Measurements from ENCODE around the gene GMPR.

GMPR gene

DNA sequence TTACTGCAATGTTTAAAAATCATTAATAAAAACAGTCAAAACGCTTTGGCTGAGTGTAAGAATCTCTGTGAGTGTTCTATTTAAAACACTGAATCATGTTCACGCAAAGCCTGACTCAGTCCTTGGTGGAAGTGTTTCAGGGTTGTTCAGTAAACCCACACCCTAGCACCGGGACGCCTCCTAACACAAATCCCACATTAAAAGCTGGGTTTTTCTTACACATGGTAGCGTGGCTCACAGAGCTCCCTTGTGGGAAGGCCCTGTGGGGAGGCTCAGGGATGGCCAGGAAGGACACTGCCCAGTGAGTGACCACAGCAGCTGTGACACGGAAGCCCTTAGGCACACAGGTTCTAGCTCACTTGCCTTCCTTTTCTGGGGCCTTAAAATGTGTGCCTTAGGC lies 80.2 kb downstream of the GMPR start:
- H4K8ac ChIP-seq (ENCODE audit: low read depth, low read length) = no peak overlapping the region
- no peak overlapping the region for H2BK5ac ChIP-seq (ENCODE audit: low read depth, low read length, poor library complexity)
- peaks cover 12 to 15% of the 10 kb centered on the region in 2 experiments for H3K4me1 ChIP-seq (ENCODE audit: control insufficient read depth in 1 of 2, insufficient read depth in 2 of 2, low read length in 2 of 2)
- H3K23ac ChIP-seq (ENCODE audit: low read length) = no peak overlapping the region
- no peak for DNase-seq
- peaks cover 1% of the 10 kb centered on the region for H3K9me3 ChIP-seq (ENCODE audit: insufficient read depth, low read depth, low read length)
- H3K4me3 ChIP-seq (ENCODE audit: low read depth, low read length) = no peak overlapping the region
- peaks cover 4% of the 10 kb centered on the region for H3K79me1 ChIP-seq (ENCODE audit: low read length)
- no peak overlapping the region for H2BK12ac ChIP-seq (ENCODE audit: low read length)
- H3K27me3 ChIP-seq (ENCODE audit: insufficient read depth, low read length) = no peaks in the 10 kb centered on the region
- no peak overlapping the region for H2AFZ ChIP-seq (ENCODE audit: insufficient read depth, low read length, poor library complexity)
- no peak overlapping the region for H3K9ac ChIP-seq (ENCODE audit: low read length)
- H3K18ac ChIP-seq (ENCODE audit: low read length) = no peak overlapping the region
- no peaks in the 10 kb centered on the region for H3K79me2 ChIP-seq (ENCODE audit: control insufficient read depth, insufficient read depth, low read length, poor library complexity)
- no peak overlapping the region for H3K4me2 ChIP-seq (ENCODE audit: low read length)
- no peak overlapping the region for H4K12ac ChIP-seq (ENCODE audit: low read depth, low read length)
- H3K36me3 ChIP-seq (ENCODE audit: control insufficient read depth in 1 of 2, insufficient read depth in 2 of 2, low read length in 2 of 2) = no peaks in the 10 kb centered on the region
- no peak overlapping the region for H4K91ac ChIP-seq (ENCODE audit: low read depth, low read length)
- no peak overlapping the region for H3K27ac ChIP-seq (ENCODE audit: low read depth, low read length)
- peak overlapping the region; percentile 10 for H2AK5ac ChIP-seq (ENCODE audit: low read length)
- no peak overlapping the region for H3K4ac ChIP-seq (ENCODE audit: low read depth, low read length)
- no peak overlapping the region for H3K14ac ChIP-seq (ENCODE audit: low read length)
- WGBS (ENCODE audit: extremely low coverage, insufficient coverage, insufficient read length) = no CpG with 5 or more reads among the region's 6 CpGs
- no peak overlapping the region for H2BK120ac ChIP-seq (ENCODE audit: insufficient read depth, low read length, poor library complexity)

DNA sequence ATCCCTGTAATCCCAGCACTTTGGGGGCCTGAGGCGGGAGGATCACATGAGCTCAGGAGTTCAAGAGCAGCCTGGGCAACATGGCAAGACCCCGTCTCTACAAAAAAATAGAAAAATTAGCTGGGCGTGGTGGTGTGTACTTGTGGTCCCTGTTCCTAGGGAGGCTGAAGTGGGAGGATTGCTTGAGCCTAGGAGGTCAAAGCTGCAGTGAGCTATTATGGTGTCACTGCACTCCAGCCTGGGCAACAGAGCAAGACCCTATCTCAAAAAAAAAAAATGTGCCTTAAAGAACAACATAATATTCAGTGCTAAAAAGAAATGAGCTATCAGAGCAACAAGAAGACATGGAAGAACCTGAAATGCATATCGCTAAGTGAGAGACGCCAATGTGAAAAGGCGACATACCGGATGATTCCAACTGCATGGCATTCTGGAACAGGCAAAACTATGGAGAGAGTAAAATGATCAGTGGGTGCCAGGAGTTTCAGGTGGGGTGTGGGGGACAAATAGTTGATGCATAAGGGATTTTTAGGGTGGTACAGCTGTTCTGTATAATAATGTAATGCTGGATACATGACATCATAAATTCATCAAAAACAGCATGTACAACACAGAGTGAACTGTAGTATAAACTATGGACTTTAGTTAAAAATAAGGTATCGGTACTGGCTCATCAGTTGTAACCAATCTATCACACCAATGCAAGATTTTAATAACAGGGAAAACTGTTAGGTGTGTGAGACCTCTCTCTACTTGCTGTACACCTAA lies 80.8 kb downstream of the GMPR start:
- Histone ChIP-seq H2BK5ac (ENCODE audit: low read depth, low read length, poor library complexity) (no peak overlapping the region), H3K79me2 (ENCODE audit: control insufficient read depth, insufficient read depth, low read length, poor library complexity) (no peaks in the 10 kb centered on the region), H2BK120ac (ENCODE audit: insufficient read depth, low read length, poor library complexity) (no peak overlapping the region), H2AFZ (ENCODE audit: insufficient read depth, low read length, poor library complexity) (no peak overlapping the region), H3K4me1 (ENCODE audit: control insufficient read depth in 1 of 2, insufficient read depth in 2 of 2, low read length in 2 of 2) (peaks cover 12 to 15% of the 10 kb centered on the region in 2 experiments), H3K9me3 (ENCODE audit: insufficient read depth, low read depth, low read length) (peaks cover 1% of the 10 kb centered on the region), H3K9ac (ENCODE audit: low read length) (no peak overlapping the region), H3K18ac (ENCODE audit: low read length) (no peak overlapping the region), H3K14ac (ENCODE audit: low read length) (no peak overlapping the region), H3K4ac (ENCODE audit: low read depth, low read length) (no peak overlapping the region), H4K91ac (ENCODE audit: low read depth, low read length) (no peak overlapping the region), H3K36me3 (ENCODE audit: control insufficient read depth in 1 of 2, insufficient read depth in 2 of 2, low read length in 2 of 2) (no peaks in the 10 kb centered on the region), H3K27ac (ENCODE audit: low read depth, low read length) (no peak overlapping the region), H3K23ac (ENCODE audit: low read length) (no peak overlapping the region), H2BK12ac (ENCODE audit: low read length) (no peak overlapping the region), H3K4me3 (ENCODE audit: low read depth, low read length) (no peak overlapping the region), H4K8ac (ENCODE audit: low read depth, low read length) (no peak overlapping the region), H3K79me1 (ENCODE audit: low read length) (peaks cover 4% of the 10 kb centered on the region), H4K12ac (ENCODE audit: low read depth, low read length) (no peak overlapping the region), H2AK5ac (ENCODE audit: low read length) (no peak overlapping the region), H3K4me2 (ENCODE audit: low read length) (no peak overlapping the region), H3K27me3 (ENCODE audit: insufficient read depth, low read length) (no peaks in the 10 kb centered on the region)
- no peak for DNase-seq
- no CpG with 5 or more reads among the region's 8 CpGs for WGBS (ENCODE audit: extremely low coverage, insufficient coverage, insufficient read length)

DNA sequence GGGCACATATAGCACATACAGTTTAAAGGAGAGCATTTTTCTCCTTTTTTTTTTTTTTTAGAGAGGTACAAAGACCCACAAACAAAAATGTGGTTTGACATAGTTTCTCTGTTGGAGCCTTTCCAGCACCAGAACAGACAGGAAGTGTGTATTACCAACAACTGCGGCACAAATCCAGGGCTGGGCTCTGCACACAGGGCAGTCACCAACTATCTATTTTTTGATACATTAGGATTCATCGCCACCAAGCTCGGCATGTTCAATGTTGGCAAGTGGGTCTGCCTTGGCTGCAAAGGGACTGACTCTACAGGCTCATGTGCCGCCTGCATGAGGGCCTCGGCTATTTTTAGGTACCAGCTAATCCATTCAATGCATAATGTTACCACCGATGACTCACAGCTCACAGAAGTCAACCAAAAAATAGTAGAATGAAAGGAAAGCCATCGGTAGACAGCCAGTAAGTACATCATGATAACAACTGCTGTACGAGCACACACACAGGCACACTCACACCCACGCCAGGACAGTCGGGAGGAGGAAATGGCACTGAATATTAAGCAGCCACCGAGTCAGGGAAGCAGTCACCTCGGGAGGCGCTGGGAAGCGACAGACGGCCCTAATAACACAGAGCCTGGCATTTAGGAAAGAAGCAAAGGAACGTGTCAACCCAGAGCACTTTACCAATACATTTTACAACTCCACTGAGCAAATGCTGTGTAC lies 81.6 kb downstream of the GMPR start:
- no peaks in the 10 kb centered on the region for H3K79me2 ChIP-seq (ENCODE audit: control insufficient read depth, insufficient read depth, low read length, poor library complexity)
- no peak overlapping the region for H3K23ac ChIP-seq (ENCODE audit: low read length)
- H3K79me1 ChIP-seq (ENCODE audit: low read length) = peaks cover 4% of the 10 kb centered on the region
- H3K4me1 ChIP-seq (ENCODE audit: control insufficient read depth in 1 of 2, insufficient read depth in 2 of 2, low read length in 2 of 2) = peaks cover 12 to 15% of the 10 kb centered on the region in 2 experiments
- no peak overlapping the region for H3K4me3 ChIP-seq (ENCODE audit: low read depth, low read length)
- peak overlapping the region; percentile 16 for H2BK5ac ChIP-seq (ENCODE audit: low read depth, low read length, poor library complexity)
- H2AK5ac ChIP-seq (ENCODE audit: low read length) = no peak overlapping the region
- H3K27me3 ChIP-seq (ENCODE audit: insufficient read depth, low read length) = no peaks in the 10 kb centered on the region
- no peaks in the 10 kb centered on the region for H3K36me3 ChIP-seq (ENCODE audit: control insufficient read depth in 1 of 2, insufficient read depth in 2 of 2, low read length in 2 of 2)
- peaks cover 1% of the 10 kb centered on the region for H3K9me3 ChIP-seq (ENCODE audit: insufficient read depth, low read depth, low read length)
- H3K18ac ChIP-seq (ENCODE audit: low read length) = no peak overlapping the region
- DNase-seq = peak; percentile 65 to 67
- no peak overlapping the region for H3K9ac ChIP-seq (ENCODE audit: low read length)
- no peak overlapping the region for H2BK120ac ChIP-seq (ENCODE audit: insufficient read depth, low read length, poor library complexity)
- H2BK12ac ChIP-seq (ENCODE audit: low read length) = no peak overlapping the region
- whole genome bisulfite sequencing (ENCODE audit: extremely low coverage, insufficient coverage, insufficient read length) = no CpG with 5 or more reads among the region's 16 CpGs
- H3K4ac ChIP-seq (ENCODE audit: low read depth, low read length) = no peak overlapping the region
- peak overlapping the region; percentile 1 for H4K91ac ChIP-seq (ENCODE audit: low read depth, low read length)
- peak overlapping the region; percentile 68 for H3K27ac ChIP-seq (ENCODE audit: low read depth, low read length)
- H4K12ac ChIP-seq (ENCODE audit: low read depth, low read length) = no peak overlapping the region
- peak overlapping the region; percentile 41 for H3K4me2 ChIP-seq (ENCODE audit: low read length)
- no peak overlapping the region for H2AFZ ChIP-seq (ENCODE audit: insufficient read depth, low read length, poor library complexity)
- H3K14ac ChIP-seq (ENCODE audit: low read length) = no peak overlapping the region
- H4K8ac ChIP-seq (ENCODE audit: low read depth, low read length) = peak overlapping the region; percentile 17

DNA sequence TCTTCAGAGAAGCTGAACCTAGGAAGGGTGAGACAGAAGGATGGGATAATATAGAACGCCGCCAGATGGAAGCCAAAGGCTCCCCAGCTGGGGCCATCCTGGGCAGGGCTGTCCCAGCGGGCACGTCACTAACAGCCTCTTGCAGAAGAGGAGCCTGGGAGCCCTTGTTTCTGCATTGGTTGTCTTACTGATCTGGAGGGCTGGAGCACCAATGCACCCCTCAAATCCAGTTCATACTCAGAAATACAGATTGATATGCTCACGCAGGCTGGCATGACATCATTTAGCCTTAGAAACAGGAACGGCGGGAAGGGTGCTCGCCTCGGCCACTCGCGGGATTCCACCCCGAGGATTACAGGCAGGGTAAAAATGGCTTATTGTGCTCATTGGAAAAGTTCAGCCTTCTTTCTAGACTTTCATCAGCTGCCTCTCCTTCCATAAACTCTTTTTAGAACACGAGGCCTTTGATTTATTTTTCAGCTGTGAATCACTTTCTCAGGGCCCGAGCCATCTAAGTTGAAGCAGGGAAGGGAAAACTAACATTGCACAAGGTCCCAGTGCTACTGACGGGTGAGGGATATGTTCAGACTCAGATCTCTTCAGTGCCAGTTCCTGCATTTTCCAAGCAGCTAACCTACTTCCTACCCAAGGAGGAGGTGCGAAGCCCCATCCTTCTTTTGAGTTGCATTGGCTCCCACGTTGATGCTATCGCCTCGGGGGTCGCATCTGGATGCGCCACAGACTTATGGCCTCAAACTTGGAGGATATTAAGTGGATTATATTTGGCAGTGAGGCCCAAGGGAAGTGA lies 82.3 kb downstream of the GMPR start:
- Histone ChIP-seq H3K23ac (ENCODE audit: low read length) (no peak overlapping the region), H2BK12ac (ENCODE audit: low read length) (peak overlapping the region; percentile 6), H3K4me1 (ENCODE audit: control insufficient read depth in 1 of 2, insufficient read depth in 2 of 2, low read length in 2 of 2) (peaks cover 12 to 15% of the 10 kb centered on the region in 2 experiments), H3K4ac (ENCODE audit: low read depth, low read length) (no peak overlapping the region), H3K27ac (ENCODE audit: low read depth, low read length) (peak overlapping the region; percentile 68), H3K14ac (ENCODE audit: low read length) (peak overlapping the region; percentile 30), H3K4me2 (ENCODE audit: low read length) (peak overlapping the region; percentile 37), H3K9me3 (ENCODE audit: insufficient read depth, low read depth, low read length) (no peaks in the 10 kb centered on the region), H2AFZ (ENCODE audit: insufficient read depth, low read length, poor library complexity) (no peak overlapping the region), H2BK5ac (ENCODE audit: low read depth, low read length, poor library complexity) (no peak overlapping the region), H2AK5ac (ENCODE audit: low read length) (no peak overlapping the region), H4K8ac (ENCODE audit: low read depth, low read length) (no peak overlapping the region), H3K79me1 (ENCODE audit: low read length) (peaks cover 4% of the 10 kb centered on the region), H3K79me2 (ENCODE audit: control insufficient read depth, insufficient read depth, low read length, poor library complexity) (no peaks in the 10 kb centered on the region), H2BK120ac (ENCODE audit: insufficient read depth, low read length, poor library complexity) (no peak overlapping the region), H4K91ac (ENCODE audit: low read depth, low read length) (no peak overlapping the region), H4K12ac (ENCODE audit: low read depth, low read length) (no peak overlapping the region), H3K36me3 (ENCODE audit: control insufficient read depth in 1 of 2, insufficient read depth in 2 of 2, low read length in 2 of 2) (no peaks in the 10 kb centered on the region), H3K18ac (ENCODE audit: low read length) (no peak overlapping the region), H3K9ac (ENCODE audit: low read length) (no peak overlapping the region), H3K4me3 (ENCODE audit: low read depth, low read length) (no peak overlapping the region), H3K27me3 (ENCODE audit: insufficient read depth, low read length) (no peaks in the 10 kb centered on the region)
- no CpG with 5 or more reads among the region's 21 CpGs for WGBS (ENCODE audit: extremely low coverage, insufficient coverage, insufficient read length)
- DNase-seq = no peak

Measured in trophoblast cell (in vitro differentiated cells and primary cell).